ENCODE results near the gene KIRREL3. TPM values are rescaled to one million over a fixed set of nuclear protein-coding genes. Genes with fewer than 3 reads are reported as not detected.

Gene KIRREL3
- total RNA-seq, 2 donors from 2014 or later = 0.61 to 0.64 TPM

GRCh38 chr11:126791446-126791845, 209.1 kb downstream of the KIRREL3 start:
- intact Hi-C loops (cut with DNase I) = no loop called here
- Histone ChIP-seq H3K4me1 (no peaks in the 10 kb centered on the region), H3K27me3 (no peaks in the 10 kb centered on the region), H3K9ac (ENCODE audit: low read depth in 2 of 2, low read length in 2 of 2) (no peak overlapping the region), H3K4me3 (no peak overlapping the region), H3K36me3 (no peaks in the 10 kb centered on the region), H3K9me3 (no peaks in the 10 kb centered on the region), H3K27ac (no peak overlapping the region)
- no peak for TF ChIP-seq CTCF (IDR thresholded peaks at IDR 0.05)
- no peak for DNase-seq

- H3K36me3 ChIP-seq = no peaks in the 10 kb centered on the region
- H3K4me1 ChIP-seq = no peaks in the 10 kb centered on the region
- no peak for DNase-seq
- no peaks in the 10 kb centered on the region for H3K9me3 ChIP-seq
- H3K27me3 ChIP-seq = no peaks in the 10 kb centered on the region
- intact Hi-C loops (cut with DNase I) = no loop called here
- H3K27ac ChIP-seq = no peak overlapping the region
- no peak overlapping the region for H3K9ac ChIP-seq (ENCODE audit: low read depth in 2 of 2, low read length in 2 of 2)
- TF ChIP-seq CTCF (IDR thresholded peaks at IDR 0.05) = no peak
- H3K4me3 ChIP-seq = no peak overlapping the region
Observed at GRCh38 chr11:126790550-126791081, 210.0 kb downstream of the KIRREL3 start.

GRCh38 chr11:126782810-126783209, 217.8 kb downstream of the KIRREL3 start:
- H3K4me3 ChIP-seq = no peak overlapping the region
- H3K36me3 ChIP-seq = no peaks in the 10 kb centered on the region
- no peak for DNase-seq
- H3K4me1 ChIP-seq = no peaks in the 10 kb centered on the region
- H3K27ac ChIP-seq = no peak overlapping the region
- TF ChIP-seq CTCF (IDR thresholded peaks at IDR 0.05) = no peak
- no peaks in the 10 kb centered on the region for H3K9me3 ChIP-seq
- no peaks in the 10 kb centered on the region for H3K27me3 ChIP-seq
- no peak overlapping the region for H3K9ac ChIP-seq (ENCODE audit: low read depth in 2 of 2, low read length in 2 of 2)
- intact Hi-C loops (cut with DNase I) = no loop called here

- Histone ChIP-seq H3K27ac (no peak overlapping the region), H3K9ac (ENCODE audit: low read depth in 2 of 2, low read length in 2 of 2) (no peak overlapping the region), H3K27me3 (no peaks in the 10 kb centered on the region), H3K36me3 (no peaks in the 10 kb centered on the region), H3K4me3 (no peak overlapping the region), H3K4me1 (no peaks in the 10 kb centered on the region), H3K9me3 (no peaks in the 10 kb centered on the region)
- intact Hi-C loops (cut with DNase I) = no loop called here
- no peak for DNase-seq
- no peak for TF ChIP-seq CTCF (IDR thresholded peaks at IDR 0.05)
Observed at GRCh38 chr11:126781942-126782341, 218.6 kb downstream of the KIRREL3 start.

- Histone ChIP-seq H3K4me3 (no peak overlapping the region), H3K36me3 (no peaks in the 10 kb centered on the region), H3K27me3 (no peaks in the 10 kb centered on the region), H3K9me3 (no peaks in the 10 kb centered on the region), H3K27ac (no peak overlapping the region), H3K9ac (ENCODE audit: low read depth in 2 of 2, low read length in 2 of 2) (no peak overlapping the region), H3K4me1 (no peaks in the 10 kb centered on the region)
- no peak for TF ChIP-seq CTCF (IDR thresholded peaks at IDR 0.05)
- intact Hi-C loops (cut with DNase I) = no loop called here
- no peak for DNase-seq
Observed at GRCh38 chr11:126776119-126776518, 224.5 kb downstream of the KIRREL3 start.
